NCI-H524 (cell line): ENCODE results near the gene EEF1AKMT3.

Experiments used
- DNase-seq, 2 experiments: peaks; one replicate each; lab custom pipeline; 2025; lab: John Stamatoyannopoulos, UW

Gene EEF1AKMT3

DNA sequence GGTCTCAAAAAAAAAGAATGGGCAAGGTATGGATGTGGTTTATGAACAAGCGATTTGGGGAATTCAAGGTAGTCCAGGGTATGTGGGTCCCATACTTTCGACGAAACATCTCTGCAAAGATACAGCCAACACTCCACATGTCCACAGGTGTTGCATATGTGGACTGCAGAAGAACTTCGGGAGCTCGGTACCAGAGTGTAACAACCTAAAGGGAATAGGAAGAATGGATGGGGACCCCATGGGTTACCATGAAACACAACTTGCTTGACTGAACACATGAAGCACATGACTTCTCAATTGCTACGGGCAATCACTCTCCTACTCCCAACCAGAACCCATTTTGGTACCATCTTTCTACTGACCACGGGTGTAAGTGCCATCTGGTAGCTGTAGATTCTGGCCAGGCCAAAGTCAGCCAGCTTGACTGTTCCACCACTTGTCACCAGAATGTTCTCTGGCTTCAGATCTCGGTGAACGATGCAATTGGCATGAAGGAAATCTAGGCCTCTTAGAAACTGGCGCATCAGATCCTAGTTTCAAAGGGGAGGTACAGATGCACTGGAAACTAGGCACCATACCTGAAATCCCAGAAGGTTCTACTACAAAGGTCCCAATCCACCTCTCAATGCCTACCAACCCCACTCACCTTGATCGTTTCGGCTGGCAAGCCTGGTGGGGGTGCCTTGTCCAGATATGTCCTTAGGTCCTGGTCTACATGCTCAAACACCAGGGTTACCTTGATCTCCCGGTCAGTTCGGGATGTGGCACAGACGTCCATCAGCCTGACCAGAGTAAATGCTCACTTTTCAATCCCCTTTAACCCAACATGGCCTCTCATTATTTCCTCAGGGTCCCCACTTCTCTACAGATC, 21.6 kb upstream of the EEF1AKMT3 start:
- no peak for DNase-seq

DNA sequence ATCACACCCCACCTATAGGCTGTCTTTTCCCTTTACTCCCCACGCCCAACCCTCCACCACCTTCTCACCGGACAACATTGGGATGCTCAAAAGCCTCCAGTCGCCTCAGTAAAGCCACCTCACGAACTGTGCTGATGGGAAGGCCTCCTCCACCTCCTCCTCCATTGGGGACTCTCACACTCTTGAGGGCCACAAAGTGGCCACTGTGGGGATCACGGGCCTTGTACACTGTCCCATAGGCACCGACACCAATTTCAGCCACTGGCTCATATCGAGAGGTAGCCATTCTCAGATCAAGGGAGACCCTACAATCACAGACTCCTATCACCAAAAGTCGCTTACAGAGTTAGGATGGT, 21.0 kb upstream of the EEF1AKMT3 start:
- peak in 1 of 2 experiments; percentile 46 for DNase-seq

DNA sequence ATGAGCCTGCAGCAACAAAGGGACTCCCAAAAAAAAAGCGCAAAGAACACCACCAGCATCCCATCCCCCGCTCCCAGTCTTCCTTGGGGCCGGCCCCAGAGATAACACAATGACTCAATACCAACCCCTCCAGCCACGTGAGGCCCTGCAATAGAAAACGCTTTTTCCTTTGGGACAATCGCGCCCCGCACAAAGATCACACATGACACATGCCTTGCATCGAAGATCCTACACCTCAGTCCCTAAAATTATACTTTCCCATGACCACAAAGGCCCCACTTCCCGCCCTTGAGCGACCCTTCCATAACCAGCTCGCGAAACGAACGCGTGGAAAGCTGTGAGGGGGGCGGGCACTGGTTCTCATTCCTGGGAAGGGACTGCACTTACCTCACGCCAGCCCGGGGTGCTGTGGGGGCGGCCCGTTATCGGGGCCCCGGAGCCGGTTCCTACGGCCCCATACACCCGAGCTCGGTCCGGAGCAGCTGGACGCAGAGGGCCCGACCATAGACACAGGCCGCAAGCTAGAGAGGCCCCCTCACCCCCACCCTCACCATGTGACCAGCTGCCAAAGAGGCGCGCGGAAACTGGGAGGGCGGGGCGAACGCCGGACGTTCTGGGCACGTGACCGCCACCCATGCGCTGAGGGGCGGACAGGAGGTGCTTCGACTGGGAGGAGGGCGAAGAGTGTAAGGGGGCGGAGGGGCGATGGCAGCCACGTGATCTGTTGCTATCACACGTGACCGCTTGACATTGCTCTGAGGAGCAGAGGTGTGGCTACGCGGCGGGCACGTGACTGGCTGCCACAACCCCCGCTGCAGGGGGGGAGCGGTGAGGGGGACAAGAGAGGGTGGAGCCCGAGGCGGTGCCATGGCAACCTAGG, 20.4 kb upstream of the EEF1AKMT3 start, which contains the start of gene CDK4:
CDK4 (minus strand) TSS at position 523 of the 880 bp plus-strand sequence. CDS start 593 bp downstream, outside the sequence.
- DNase-seq: peak; percentile 98 to 99

GRCh38 chr12:57752668-57753000, 19.8 kb upstream of the EEF1AKMT3 start:
- DNase-seq: no peak

GRCh38 chr12:57753756-57754337, 18.6 kb upstream of the EEF1AKMT3 start:
- DNase-seq: peak in 1 of 2 experiments; percentile 24

- peak; percentile 63 to 74 for DNase-seq
Observed at GRCh38 chr12:57754411-57755193, 17.8 kb upstream of the EEF1AKMT3 start, which contains the start of gene MARCHF9. MARCHF9 (plus strand) TSS chr12:57755103; CDS start chr12:57755529, 426 bp downstream.

GRCh38 chr12:57755194-57755453, 17.3 kb upstream of the EEF1AKMT3 start:
- DNase-seq: no peak

GRCh38 chr12:57755454-57756372, 16.7 kb upstream of the EEF1AKMT3 start:
- peak in 1 of 2 experiments; percentile 22 for DNase-seq

DNA sequence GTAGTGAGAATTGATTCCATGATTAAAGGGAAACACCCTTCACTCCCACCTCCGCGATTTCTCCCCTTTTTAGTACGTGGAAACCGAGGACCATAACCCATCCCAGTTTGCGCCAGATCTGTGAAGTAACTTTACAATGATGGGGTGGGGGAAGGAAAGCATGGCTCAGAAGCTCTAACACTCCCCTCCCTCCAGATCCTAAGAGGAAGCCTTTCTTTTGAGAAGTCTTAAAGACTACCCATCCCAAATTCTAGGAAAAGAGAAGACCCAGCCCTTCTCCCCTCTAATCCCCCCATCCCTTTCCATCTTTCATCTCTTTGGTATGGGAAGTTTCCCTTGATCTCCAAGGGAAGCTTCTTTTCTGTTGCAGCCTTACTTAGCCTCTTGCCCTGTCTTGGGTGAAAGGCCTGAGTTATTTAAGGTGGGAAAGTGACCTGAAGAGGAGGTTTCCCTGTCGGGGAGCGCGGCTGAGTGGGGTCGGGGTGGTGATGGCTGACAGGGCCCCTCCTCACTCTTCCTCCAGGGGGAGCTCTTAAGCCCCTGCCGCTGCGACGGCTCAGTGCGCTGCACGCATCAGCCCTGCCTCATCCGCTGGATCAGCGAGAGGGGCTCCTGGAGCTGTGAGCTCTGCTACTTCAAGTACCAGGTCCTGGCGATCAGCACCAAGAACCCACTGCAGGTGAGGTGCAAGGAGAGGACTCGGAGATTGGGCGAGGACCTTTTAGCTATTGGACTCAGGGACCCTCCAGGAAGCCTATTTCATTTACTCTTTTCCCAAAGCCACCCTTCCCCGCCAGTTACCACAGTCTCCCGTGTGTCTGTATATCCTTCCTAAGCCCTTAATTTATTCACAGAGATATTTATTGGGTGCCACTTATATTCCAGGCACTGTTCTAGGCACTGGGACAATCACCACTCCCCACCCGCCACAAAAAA, 15.7 kb upstream of the EEF1AKMT3 start:
- DNase-seq: peak in 1 of 2 experiments; percentile 33

GRCh38 chr12:57757771-57758170, 14.6 kb upstream of the EEF1AKMT3 start:
- DNase-seq: no peak

- no peak for DNase-seq
Observed at GRCh38 chr12:57758552-57759359, 13.7 kb upstream of the EEF1AKMT3 start.

- peak in 1 of 2 experiments; percentile 40 for DNase-seq
Observed at GRCh38 chr12:57759360-57759980, 12.9 kb upstream of the EEF1AKMT3 start.

GRCh38 chr12:57760347-57760982, 11.9 kb upstream of the EEF1AKMT3 start:
- no peak for DNase-seq

DNA sequence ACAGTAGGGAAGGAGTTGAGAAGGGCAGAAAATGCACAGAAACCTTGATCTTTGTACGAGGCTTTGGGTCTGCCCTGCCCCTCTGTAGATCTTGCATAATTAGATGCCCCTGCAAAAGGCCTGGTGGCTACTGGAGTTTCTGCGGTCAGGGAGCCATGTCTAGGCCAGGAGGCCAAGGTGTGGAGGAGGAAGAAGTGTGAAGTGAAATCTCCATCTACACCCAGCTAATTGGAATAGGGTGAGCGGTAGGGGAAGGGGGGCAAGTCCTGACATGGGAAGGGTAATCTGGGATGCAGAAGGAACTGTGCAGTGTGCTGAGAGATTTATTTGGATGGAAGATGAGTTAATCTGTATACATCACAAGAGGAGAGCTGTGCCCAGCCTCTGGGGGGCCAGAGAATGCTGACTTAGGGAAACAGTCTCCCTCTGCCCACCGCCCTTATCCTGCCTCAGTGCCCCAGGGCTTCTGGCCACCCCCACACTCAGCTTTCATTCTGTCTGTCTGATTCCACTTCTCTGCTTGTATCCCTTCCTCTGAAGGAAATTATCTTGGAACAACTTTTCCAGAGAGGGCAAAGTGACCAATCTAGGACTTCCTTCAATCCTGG, 10.9 kb upstream of the EEF1AKMT3 start:
- no peak for DNase-seq

DNA sequence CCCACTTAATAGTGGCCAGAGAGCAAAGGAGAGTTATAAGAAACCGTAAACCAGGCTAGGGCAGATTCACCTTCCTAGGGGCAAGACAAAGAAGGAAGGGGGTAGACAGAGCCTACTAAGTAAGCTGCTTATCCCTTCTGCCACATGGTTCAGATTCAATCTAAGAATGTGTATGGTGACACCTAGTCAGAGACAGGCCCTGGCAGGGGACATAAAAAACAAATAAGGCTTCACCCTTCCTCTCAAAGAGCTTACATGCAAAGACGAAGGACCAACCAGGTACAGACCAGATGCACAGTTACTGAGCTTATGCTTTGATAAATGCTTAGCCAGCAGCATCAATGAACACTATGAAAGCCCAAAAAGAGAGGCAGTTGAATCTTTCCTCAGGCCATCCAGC, 10.0 kb upstream of the EEF1AKMT3 start:
- DNase-seq: peak in 1 of 2 experiments; percentile 19

GRCh38 chr12:57763881-57764661, 8.3 kb upstream of the EEF1AKMT3 start:
- no peak for DNase-seq

GRCh38 chr12:57764662-57765002, 7.8 kb upstream of the EEF1AKMT3 start:
- DNase-seq: no peak
